HG02623 (cell line): ENCODE results near the gene MED17.

Source experiments
- ATAC-seq: cut with Tn5 transposase; IDR thresholded peaks from one replicate; pipeline ENCODE4 v1.9.1; 2021; ENCODE audit warnings: moderate library complexity; ENCODE audit not compliant: unreplicated experiment

The MED17 gene

GRCh38 chr11:93845181-93846092, 61.4 kb downstream of the MED17 start:
- ATAC-seq: no peak

- no peak for ATAC-seq
Measured at GRCh38 chr11:93846411-93846810, 62.3 kb downstream of the MED17 start.

GRCh38 chr11:93849201-93849600, 65.1 kb downstream of the MED17 start:
- no peak for ATAC-seq

- ATAC-seq: no peak
Measured at GRCh38 chr11:93849751-93850593, 65.9 kb downstream of the MED17 start.

GRCh38 chr11:93850594-93851018, 66.5 kb downstream of the MED17 start, which contains the start of gene VSTM5:
Gene VSTM5, minus strand, starts transcription at chr11:93850618. Its CDS starts 116 bp downstream, at chr11:93850502.
- ATAC-seq: no peak

GRCh38 chr11:93852242-93852641, 68.2 kb downstream of the MED17 start:
- ATAC-seq: no peak

GRCh38 chr11:93857413-93858120, 73.5 kb downstream of the MED17 start:
- ATAC-seq: no peak

GRCh38 chr11:93858121-93858775, 74.2 kb downstream of the MED17 start:
- ATAC-seq: no peak

- ATAC-seq: no peak
Measured at GRCh38 chr11:93861808-93862207, 77.7 kb downstream of the MED17 start.
